ENCODE data around the gene HYDIN.

DNA sequence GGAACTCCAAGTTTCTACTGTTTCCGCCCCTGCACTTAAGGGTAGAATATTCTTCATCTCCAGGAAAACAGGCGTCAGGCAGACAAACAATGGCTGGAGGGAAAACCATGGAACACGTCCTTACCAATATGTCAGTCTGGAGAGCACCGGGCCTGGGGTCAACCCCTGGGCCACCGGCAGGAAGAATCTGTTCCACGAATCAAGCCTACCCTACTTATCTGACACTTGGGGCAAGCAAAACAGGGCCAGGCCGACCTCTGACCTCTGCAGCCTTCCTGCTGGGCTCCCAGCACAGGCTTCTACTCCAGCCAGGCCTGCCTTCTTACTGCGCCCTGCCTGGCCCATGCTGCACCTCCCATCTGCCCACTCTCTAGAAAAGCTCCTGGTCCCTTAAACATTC lies 439.7 kb downstream of the HYDIN start:
- TF ChIP-seq, protein P1, sequence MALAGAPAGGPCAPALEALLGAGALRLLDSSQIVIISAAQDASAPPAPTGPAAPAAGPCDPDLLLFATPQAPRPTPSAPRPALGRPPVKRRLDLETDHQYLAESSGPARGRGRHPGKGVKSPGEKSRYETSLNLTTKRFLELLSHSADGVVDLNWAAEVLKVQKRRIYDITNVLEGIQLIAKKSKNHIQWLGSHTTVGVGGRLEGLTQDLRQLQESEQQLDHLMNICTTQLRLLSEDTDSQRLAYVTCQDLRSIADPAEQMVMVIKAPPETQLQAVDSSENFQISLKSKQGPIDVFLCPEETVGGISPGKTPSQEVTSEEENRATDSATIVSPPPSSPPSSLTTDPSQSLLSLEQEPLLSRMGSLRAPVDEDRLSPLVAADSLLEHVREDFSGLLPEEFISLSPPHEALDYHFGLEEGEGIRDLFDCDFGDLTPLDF (CRISPR knock-in tag; IDR thresholded peaks at IDR 0.05) = no peak
- TF ChIP-seq, protein P2, sequence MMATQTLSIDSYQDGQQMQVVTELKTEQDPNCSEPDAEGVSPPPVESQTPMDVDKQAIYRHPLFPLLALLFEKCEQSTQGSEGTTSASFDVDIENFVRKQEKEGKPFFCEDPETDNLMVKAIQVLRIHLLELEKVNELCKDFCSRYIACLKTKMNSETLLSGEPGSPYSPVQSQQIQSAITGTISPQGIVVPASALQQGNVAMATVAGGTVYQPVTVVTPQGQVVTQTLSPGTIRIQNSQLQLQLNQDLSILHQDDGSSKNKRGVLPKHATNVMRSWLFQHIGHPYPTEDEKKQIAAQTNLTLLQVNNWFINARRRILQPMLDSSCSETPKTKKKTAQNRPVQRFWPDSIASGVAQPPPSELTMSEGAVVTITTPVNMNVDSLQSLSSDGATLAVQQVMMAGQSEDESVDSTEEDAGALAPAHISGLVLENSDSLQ (IDR thresholded peaks at IDR 0.05) = no peak
- TF ChIP-seq NR3C1 (CRISPR knock-in tag; IDR thresholded peaks at IDR 0.05) (no peak), XRCC5 (IDR thresholded peaks at IDR 0.05; ENCODE audit: low read depth, low read length) (no peak), MED1 (CRISPR knock-in tag; IDR thresholded peaks at IDR 0.05; ENCODE audit: borderline replicate concordance) (no peak)
